HCT116 (cell line): ENCODE measurements around the gene PTX4.

Experiments
- EZH2phosphoT487 ChIP-seq: fragments of 200-600 bp; IDR thresholded peaks from 2 replicates; pipeline ENCODE4 v1.6.1; 2018; ENCODE audit warnings: antibody characterized with exemption, borderline replicate concordance
- JUND ChIP-seq: IDR thresholded peaks from 2 replicates; pipeline ENCODE4 v1.6.1; 2012
- SP1 ChIP-seq: IDR thresholded peaks from 2 replicates; pipeline ENCODE4 v1.6.1; 2012; ENCODE audit warnings: low read depth

DNA sequence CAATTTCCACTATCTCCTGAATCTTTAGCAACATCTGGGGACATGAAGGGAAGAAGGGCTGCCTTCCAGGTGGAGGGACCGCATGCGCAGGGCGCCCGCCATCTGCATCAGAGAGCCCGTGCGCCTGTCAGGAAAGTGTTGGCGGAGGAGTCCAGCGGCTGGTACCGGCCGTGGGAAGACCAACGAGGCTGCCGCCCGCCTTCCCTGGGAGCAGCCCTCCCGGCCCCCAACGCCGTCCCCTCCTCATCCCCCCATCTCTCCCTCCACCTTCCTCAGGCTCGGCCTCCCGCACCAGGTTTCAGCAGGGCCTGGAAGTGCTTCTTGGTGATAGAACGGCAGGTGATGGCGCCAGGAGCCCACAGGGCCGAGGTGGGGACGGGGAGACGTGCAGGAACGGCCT is 22.7 kb downstream of the PTX4 start:
- TF ChIP-seq SP1 (no peak), EZH2phosphoT487 (no peak), JUND (no peak)
